GM19467 (cell line): ENCODE results near the gene ANGPT4.

Experiments used
- ATAC-seq: cut with Tn5 transposase; IDR thresholded peaks from one replicate; pipeline ENCODE4 v1.9.1; 2021; ENCODE audit warnings: mild to moderate bottlenecking, moderate library complexity; ENCODE audit not compliant: unreplicated experiment

The ANGPT4 gene

GRCh38 chr20:942611-943010 lies 26.5 kb upstream of the ANGPT4 start:
- ATAC-seq = no peak

- ATAC-seq = no peak
These were observed 24.8 kb upstream of the ANGPT4 start for GRCh38 chr20:940926-941325.

GRCh38 chr20:939606-940005 lies 23.5 kb upstream of the ANGPT4 start:
- ATAC-seq = no peak

GRCh38 chr20:934186-934840 lies 18.2 kb upstream of the ANGPT4 start:
- no peak for ATAC-seq

- no peak for ATAC-seq
These were observed 16.9 kb upstream of the ANGPT4 start for GRCh38 chr20:933029-933428.

GRCh38 chr20:931401-931800 lies 15.3 kb upstream of the ANGPT4 start:
- ATAC-seq = no peak

- no peak for ATAC-seq
These were observed 10.5 kb upstream of the ANGPT4 start for GRCh38 chr20:926670-927069.

- no peak for ATAC-seq
These were observed 9.4 kb upstream of the ANGPT4 start for GRCh38 chr20:925516-925915.

- ATAC-seq = no peak
These were observed 8.5 kb upstream of the ANGPT4 start for GRCh38 chr20:924639-925038.

- no peak for ATAC-seq
These were observed 6.6 kb upstream of the ANGPT4 start for GRCh38 chr20:922781-923180.

- no peak for ATAC-seq
These were observed 4.9 kb upstream of the ANGPT4 start for GRCh38 chr20:921068-921467.

- ATAC-seq = no peak
These were observed 4.2 kb upstream of the ANGPT4 start for GRCh38 chr20:920311-920710.

- ATAC-seq = no peak
These were observed 3.4 kb upstream of the ANGPT4 start for GRCh38 chr20:919491-919916.

GRCh38 chr20:917416-917815 lies 1.3 kb upstream of the ANGPT4 start:
- ATAC-seq = no peak

GRCh38 chr20:916825-917224 lies 691 bp upstream of the ANGPT4 start:
- ATAC-seq = no peak

- ATAC-seq = no peak
These were observed 1.2 kb downstream of the ANGPT4 start for GRCh38 chr20:914727-915498.

GRCh38 chr20:913306-913849 lies 2.8 kb downstream of the ANGPT4 start:
- no peak for ATAC-seq

- no peak for ATAC-seq
These were observed 4.1 kb downstream of the ANGPT4 start for GRCh38 chr20:911882-912600.

- no peak for ATAC-seq
These were observed 5.0 kb downstream of the ANGPT4 start for GRCh38 chr20:910870-911770.

- ATAC-seq = no peak
These were observed 5.8 kb downstream of the ANGPT4 start for GRCh38 chr20:910132-910869.
